ENCODE measurements around the gene DNAJB2.

The DNAJB2 gene

DNA sequence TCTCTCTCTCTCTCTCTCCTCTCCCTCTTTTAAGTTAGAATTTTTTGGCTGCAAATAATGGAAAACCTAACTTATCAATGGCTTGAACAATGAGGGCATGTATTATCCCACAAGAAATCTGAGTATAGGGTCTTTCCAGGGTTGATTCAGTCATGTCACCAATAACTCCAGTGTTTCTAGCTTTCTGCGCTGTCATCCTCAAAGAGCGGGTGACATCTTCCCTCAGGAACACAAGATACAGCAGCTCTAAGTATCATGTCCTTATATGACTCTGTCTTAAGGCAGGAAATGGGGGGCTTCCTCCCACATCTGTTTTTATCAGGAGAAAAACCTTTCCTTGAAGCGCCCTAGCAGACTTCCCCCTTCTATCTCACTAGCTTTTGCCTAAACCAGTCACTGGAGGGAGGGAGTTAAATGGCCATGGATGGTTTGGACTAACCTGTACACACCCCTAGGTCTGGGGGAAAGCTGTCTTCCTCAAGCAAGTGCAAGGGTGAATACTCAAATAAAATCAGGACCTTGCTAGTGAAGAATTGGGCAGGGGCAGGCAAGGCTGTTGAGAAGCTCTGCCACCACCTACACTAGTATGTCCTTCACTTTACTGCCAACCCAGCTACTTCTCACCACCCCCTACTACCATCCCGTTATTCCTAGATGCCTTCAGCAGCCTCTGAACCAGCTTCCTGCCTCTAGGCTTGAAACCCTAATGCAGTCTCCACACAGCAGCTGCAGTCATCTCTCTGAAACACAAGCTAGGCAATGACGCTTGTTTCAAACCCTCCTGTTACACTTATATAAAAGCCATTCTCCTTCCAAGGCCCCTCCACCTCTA lies 17.9 kb upstream of the DNAJB2 start:
- no peak for DNase-seq

DNA sequence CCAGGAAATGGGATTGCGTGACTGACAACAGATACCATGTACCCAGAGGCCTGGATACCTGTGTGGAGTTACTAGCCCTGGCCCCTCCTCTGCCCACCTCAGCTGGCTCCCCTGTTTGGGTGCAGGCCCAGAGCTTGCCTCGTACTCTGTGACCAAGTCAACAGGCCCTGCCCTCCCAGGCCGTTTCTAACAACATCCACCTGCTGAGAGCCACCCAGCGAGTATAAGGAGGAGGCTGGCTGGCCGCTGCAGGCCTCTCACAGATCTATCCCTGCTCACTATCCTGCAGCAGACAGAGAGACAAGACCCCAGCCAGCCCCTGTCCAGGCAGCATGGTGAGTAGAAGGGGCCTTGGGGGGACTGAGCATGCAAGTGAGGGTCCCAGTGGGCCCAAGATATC lies 12.9 kb upstream of the DNAJB2 start:
- DNase-seq = no peak

DNA sequence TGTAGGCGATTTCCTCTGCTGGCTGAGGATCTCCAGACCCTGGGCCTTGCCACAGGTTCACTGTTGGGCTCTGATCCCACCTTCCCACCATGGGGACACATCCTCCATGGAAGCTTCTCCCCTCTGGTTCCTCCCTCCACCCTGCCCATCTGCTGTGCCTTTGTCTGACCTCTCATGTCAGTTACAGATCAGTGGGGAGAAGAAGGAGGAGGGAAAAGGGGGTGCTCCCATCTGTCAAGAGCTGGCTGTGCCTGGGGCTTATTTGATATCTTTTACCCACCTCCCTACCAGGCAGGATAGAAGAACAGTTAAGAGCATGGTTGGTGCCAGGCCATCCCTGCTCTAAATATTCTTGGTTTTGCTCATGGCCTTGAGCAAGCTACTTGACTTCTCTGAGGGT lies 12.3 kb upstream of the DNAJB2 start:
- DNase-seq = no peak

DNA sequence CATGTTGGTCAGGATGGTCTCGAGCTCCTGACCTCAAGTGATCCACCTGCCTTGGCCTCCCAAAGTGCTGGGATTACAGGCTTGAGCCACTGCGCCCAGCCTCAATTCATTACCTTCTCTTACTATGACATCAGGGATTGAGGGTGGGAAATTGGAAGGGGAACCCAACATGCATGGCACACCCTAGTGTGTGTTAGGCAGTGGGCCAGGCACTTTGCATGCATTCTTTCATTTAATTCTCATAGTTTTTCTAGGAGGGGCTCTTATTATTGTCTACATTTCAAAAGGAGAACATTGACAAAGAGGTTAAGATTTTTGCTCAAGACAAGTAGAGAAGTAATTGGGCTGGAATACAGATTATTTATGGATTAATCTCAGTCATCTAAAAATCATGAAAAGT lies 10.9 kb upstream of the DNAJB2 start:
- no peak for DNase-seq

DNA sequence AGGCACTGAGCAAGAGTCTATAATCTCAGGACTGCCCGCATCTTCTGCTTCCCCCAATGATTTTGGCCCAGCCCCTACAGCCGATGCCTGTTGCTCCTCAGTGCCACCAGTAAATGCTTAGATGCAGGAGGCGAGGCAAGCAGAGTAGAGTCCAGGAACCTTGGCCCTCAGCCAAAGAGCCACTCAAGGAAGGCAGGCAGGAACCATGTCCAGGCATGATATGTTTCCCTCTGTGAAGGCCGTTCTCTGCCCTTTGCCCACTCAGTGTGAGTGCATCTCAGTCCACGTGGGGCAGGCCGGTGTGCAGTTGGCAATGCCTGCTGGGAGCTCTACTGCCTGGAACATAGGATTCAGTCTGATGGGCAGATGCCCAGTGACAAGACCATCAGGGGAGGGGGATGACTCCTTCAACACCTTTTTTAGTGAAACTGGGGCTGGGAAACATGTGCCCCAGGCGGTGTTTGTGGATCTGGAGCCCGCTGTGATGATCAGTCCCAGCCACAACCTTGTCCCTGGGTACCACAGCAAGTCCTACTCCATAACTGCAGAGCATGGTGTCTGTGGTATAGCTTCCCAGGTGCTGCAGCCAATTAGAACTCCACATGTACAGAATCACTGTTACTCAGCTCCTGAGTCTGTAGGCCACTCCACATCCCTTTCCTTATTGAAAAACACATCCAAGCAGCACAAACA lies 9.7 kb upstream of the DNAJB2 start:
- DNase-seq = peak; percentile 68

DNA sequence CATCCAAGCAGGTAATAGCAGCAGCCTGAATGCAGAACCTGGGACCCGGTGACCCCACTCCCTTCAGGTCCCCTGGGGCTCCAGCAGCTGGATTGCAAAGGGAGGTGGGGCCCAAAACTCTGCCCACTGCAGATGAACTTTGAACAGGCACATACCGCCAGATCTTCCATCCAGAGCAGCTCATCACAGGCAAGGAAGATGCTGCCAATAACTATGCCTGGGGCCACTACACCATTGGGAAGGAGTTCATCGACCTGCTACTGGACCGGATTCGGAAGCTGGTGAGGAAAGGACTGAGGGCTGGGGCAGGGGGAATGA lies 9.2 kb upstream of the DNAJB2 start:
- DNase-seq = no peak

DNA sequence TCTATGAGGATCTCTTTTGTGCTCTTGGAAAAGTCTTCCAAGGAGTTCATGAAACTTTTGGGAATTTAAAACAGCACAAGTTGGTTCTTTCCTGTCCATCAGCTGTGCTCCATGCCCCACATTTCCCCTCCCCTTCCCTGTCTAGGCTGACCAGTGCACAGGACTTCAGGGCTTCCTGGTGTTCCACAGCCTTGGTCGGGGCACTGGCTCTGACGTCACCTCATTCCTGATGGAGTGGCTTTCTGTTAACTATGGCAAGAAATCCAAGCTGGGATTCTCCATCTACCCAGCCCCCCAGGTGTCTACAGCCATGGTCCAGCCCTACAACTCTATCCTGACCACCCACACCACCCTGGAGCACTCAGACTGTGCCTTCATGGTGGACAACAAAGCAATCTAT lies 8.1 kb upstream of the DNAJB2 start:
- no peak for DNase-seq

DNA sequence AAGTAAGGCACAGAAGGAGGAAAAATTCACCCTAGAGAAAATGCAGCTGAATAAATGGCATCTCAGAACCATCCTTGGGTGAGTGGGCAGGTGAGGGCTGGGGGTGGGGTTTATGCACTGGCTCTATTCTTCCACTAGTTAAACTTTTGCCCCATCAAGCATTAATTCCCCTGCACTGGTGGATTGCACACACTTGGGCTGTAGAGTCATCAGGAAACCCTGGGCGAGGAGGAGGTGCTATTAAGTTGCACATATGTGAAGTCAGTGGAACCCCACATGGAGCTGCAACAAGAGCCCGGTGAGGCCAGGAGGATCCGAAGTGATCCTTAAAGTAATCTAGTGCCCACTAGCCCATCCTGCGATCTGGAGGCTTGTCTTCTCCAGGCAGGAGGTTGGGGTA lies 6.8 kb upstream of the DNAJB2 start:
- no peak for DNase-seq

DNA sequence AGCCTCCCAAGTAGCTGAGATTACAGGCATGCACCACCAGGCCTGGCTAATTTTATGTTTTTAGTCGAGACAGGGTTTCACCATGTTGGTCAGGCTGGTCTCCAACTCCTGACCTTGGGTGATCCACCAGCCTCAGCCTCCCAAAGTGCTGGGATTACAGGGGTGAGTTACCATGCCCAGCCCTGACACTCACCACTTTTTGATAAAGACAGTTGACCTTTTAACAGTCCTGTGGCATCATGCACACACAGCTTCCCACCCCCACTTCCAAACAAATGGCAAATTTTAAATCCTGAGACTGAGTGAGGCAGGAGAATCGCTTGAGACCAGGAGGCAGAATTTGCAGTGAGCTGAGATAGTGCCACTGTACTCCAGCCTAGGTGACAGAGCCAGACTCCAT lies 6.2 kb upstream of the DNAJB2 start:
- DNase-seq = no peak

DNA sequence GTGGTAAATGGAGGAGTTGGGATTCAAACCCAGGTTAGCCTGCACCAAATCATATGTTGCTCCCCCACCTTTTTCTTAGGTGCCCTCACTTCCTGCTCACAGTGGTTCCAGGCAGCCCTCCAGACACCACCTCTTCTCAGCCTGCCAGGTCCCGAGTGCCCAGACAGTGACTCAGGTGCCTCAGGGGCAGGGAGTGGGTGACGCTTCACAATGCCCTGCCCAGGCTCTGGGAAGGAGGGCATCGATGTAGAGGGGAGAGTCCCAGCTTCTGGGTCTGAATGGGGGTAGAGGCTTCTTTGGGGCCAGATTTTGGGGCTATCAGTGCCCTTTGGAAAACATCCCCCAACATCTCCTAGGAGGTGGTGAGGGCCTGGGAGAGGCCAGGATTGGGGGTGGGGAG lies 5.2 kb upstream of the DNAJB2 start:
- DNase-seq = no peak

DNA sequence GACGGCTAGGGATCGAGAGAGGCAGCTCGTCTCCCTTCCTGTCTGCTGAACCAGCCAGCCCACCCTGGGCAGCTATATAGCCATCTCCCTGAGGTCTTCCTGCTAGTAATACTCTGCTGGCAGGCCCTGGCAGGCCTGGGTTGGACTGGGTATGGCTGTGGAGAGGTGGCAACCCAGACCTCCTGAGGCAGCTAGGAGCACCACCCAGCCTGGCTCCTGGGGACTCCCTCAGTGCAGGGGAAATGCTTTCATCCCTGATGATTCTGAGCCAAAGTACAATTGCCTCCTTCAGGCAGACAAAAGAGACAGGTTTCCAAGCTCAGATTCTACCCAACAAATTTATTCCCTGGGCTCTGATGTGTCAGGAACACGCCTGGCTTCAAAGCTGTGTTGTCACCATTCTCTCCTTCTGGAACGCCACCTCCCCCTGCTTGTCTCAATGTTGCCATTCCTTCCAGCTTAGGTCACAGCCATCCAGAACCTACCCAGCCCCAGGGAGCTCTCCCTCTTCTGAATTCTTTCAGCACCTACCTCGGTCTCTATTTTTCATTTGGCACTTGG lies 4.7 kb upstream of the DNAJB2 start:
- no peak for DNase-seq

DNA sequence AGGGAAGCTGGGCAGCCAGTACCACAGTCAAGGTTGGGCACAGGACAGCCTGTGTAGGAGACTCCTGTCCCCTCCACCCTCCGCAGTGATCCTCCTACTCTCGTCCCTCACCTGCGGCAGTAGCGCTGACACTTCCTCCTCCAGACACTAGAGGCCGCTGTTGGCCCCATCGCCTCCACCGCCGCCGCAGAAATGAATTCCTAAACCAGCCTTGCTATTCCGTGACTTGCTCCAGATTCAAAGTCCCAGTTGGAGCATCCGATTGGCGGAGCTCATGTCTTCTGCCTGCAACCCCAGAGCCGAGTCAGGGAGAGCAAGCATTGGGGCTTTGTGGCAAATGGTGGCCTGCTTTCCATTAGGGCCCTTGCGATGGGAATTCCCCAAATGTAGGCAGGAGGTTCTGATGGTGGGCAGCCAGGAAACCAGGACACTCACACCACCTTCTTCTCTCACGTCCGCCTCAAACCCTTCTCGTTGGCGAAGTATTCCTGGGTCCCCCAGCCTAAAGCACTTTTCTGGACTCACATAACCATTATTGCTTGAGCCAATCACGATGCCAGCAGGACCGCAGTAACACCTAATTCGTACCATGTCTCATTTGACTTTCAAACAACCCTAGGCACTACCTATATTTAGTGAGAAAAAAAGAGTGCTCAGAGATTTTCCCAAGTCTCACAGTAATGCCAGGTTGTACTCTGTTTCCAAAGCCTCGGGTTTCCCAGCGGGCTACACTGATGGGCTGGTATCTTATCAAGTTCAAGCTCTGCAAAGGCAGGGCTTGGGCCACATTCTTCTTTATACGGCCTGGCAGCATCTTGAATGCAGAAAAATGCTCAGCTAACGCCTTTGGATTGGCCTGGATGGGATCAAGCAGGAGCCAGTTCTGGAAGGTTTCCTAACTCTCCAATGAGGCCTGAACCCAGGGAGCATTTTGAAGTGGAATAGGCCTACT lies 1.2 kb upstream of the DNAJB2 start:
- peak; percentile 57 for DNase-seq

DNA sequence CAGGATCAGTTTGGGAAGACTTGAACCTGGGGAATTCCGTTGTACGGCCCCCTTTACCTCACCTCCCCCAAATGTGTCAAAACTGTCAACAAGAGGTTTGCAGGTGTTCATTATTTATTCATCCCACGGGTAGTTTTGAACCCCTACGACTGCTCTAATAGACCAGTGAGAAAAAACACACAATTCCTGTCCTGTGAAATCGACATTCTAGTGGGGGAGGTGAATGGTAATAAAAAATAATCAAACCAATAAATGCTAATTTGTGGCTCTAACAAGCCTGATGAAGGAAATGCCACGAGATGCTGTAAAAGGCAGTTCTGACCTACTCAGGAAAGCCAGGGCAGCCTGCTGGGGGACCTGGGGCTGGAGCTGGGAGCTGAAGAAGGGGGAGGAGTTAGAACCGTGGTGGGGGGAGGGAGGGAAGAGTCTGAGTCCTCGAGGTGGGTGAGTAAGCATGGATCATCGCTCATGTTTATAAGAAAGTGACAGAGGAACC lies 463 bp upstream of the DNAJB2 start:
- DNase-seq = no peak

DNA sequence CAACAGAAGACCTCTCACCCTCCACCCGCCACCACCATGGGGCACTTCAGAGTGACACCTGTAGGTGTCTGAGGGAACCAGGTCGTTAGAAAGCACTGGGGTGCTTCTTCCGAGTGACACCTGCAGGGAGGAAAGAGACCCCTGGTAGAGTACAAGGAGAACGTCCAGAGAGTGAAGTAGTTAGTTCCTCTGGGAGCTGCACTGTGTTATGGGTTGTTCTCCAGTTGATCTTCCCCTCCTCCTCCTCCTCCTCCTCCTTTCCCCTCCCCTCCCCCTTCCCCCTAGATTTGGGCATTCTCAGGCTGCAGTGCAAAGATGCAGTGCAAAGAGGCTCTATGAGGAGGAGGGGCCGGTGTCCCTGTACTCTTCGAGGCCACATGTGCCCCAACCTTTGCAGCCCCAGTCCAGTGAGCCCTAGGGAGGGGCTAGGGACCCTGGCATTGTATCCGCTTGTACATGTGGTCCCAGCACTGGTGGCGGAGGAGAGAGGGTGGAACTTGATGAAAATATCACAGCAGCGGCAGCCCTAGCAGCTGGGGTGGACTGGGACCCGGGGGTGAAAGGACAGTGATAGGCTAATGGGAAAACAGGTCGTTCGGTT lies 850 bp downstream of the DNAJB2 start:
- DNase-seq = no peak

DNA sequence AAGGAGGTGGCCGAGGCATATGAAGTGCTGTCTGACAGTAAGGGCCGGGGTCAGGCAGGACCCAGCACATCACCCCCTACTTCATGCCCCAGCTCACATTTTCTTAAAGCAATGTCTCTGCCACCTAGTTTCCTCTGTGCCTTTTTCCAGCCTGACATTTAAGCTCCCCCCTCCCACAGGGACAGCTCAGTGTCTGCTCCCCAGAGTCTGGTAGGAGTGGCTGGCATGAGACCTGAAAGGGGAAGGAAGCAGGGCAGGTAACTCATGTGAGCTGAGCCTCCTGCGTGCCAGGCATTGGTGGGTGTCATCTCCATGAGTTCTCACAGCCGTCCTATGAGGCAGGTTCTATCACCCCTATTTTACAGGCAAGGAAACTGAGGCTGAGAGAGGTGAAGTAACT lies 1.5 kb downstream of the DNAJB2 start:
- DNase-seq = no peak

DNA sequence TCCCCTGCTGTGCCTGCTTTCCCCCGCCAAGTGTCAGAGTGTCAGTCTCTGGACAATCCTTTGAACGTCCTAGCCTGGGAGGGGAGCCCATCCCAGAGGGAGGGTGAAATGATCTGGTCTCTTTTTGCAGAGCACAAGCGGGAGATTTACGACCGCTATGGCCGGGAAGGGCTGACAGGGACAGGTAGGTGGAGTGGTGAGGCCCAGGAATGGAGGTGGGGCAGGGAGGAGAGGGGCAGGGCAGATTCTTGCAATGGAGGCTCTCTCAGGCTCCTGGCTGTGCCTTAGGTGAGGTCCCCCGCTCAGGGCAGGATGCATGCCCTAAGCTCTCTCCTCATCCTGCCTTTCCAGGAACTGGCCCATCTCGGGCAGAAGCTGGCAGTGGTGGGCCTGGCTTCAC lies 2.4 kb downstream of the DNAJB2 start:
- no peak for DNase-seq

DNA sequence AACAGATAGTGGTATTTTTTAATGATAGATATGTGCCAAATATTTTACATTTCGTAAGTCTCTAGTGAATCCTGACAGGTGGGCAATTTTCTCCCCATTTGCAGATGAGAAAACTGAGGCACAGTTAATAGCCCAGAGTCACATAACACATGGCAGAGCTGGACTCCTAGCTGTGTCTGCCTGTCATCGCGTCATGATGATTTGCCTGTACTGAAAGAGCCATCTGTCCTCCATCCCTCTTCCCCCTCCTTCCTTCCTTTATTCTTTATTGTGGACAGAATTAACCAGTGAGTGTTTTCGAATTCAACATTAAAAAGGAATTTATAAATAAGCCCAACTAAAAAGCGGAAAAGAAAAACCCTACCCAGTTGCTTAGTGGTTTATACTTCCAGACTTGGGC lies 3.2 kb downstream of the DNAJB2 start:
- DNase-seq = no peak

DNA sequence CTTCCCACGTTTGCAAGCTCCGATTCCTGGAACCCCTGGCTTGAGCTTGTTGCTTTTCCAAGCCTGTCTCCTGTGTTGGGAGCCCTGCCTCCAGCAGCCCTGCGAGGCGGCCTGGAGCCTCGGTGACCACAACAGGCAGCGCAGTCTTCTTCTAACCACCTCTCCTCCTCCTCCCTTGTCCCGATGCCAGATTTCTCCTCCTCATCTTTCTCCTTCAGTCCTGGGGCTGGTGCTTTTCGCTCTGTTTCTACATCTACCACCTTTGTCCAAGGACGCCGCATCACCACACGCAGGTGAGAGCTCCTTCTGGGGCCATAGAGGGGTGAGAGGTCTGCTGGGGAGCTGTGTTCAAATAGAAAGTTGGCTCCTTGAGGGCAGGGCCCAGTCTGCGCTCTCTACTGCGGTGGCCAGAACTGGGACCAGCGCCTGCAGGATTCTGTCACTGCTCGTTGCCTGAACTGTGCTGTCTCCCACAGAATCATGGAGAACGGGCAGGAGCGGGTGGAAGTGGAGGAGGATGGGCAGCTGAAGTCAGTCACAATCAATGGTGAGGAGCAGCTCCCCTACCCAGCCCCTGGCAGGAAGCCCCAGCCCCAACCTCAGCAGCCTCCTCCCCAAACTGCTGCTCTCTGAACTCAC lies 3.9 kb downstream of the DNAJB2 start:
- DNase-seq = no peak

DNA sequence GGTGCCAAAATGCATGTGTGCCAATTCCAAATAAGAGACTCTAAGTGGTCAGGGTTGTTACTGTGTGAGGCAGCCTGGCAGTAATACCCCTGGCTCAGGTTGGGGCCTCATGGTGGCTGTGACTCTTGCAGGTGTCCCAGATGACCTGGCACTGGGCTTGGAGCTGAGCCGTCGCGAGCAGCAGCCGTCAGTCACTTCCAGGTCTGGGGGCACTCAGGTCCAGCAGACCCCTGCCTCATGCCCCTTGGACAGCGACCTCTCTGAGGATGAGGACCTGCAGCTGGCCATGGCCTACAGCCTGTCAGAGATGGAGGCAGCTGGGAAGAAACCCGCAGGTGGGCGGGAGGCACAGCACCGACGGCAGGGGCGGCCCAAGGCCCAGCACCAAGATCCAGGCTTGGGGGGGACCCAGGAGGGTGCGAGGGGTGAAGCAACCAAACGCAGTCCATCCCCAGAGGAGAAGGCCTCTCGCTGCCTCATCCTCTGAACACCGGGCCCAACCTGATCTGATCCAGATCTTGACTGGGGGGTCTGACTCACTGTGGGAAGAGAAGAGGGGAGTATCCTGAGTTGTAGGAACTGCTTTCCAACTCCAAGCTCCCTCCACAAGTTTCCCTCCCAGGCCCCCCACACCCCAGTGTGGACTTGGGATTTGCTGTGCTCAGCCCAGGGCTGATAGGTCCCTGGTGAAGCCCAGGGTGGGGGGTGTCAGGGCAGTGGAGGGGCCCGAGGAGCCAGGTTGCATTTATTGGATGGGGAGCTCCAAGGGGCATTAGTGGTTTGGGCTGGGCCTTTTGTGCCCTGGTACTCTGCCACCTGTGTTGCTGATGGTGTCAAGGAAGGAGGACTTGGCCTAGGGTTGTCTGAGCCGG lies 5.6 kb downstream of the DNAJB2 start:
- no peak for DNase-seq

DNA sequence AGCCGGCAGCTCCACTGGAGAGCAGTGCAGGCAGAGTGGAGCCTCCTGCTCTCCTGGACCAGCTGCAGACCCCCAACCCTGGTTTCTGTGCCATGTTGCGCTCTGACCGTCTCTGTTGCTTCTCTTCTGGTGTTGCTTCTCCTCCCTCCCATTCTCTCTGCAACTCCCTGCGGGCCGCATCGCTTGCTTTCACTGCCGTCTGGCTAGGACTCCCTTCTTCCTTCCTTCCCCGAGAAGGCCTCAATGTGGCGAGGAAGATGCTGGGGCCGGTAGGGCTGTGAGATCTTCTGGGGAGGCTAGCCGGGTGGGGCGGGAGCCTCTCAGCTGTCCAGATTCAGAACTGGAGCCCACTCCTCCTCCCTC lies 6.2 kb downstream of the DNAJB2 start:
- DNase-seq = no peak

DNA sequence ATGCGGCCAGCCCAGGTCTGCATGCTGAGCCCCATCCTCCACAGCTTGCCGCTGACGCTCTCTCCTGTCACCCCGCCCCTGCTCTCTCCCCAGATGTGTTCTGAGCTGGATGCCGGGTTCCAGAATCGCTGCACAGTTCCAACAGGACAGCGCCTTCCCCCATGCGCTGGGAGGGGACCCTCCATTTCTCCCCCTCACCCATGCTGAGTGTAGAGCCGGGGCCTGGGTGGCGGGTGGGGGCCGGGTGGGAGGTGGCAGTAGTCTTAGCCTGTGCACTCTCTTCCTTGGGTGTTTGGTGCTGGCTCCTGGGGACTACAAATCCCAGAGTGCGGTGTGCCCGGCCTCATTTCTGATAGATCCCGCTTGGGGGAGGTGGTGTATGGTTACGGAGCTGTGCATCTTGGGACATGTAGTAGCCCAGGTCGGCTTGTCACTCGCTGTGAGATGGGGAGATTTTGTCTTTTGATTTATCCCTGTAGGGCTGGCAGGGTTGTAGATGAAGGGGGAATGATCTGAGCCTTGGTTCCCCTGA lies 6.8 kb downstream of the DNAJB2 start:
- no peak for DNase-seq
